CD14-positive monocyte (primary cell): ENCODE results near the gene KAZN. TPM values are rescaled to one million over a fixed set of nuclear protein-coding genes. Genes with fewer than 3 reads are reported as not detected.

Experiments used
- DNase-seq, 3 donors: peaks; one replicate each; pipeline ENCODE4 v3.0.0-alpha.2; 2011 to 2022
- H2AFZ ChIP-seq: 2 replicates; pipeline ENCODE4 v1.6.0; 2012; ENCODE audit warnings: mild to moderate bottlenecking, low read depth, low read length, inconsistent platforms; ENCODE audit not compliant: insufficient read depth, poor library complexity, severe bottlenecking
- H3K27ac ChIP-seq, 2 donors: 1 replicate in 1 of 2; 2 replicates in 1 of 2; pipeline ENCODE4 v1.5.1; 2012 to 2013; ENCODE audit warnings: low read length in 2 of 2, control low read depth in 1 of 2, inconsistent platforms in 1 of 2, low read depth in 1 of 2, mild to moderate bottlenecking in 1 of 2
- H3K27me3 ChIP-seq, 2 donors: one replicate each; pipeline versions ENCODE4 v1.6.0 to v1.6.1; 2011 to 2013; ENCODE audit warnings: low read length in 2 of 2; ENCODE audit not compliant: control insufficient read depth in 2 of 2, insufficient read depth in 2 of 2
- H3K36me3 ChIP-seq, 2 donors: replicated peaks in 1 of 2; 1 replicate in 1 of 2; 2 replicates in 1 of 2; pipeline versions ENCODE4 v1.5.1 to v1.6.1; 2012 to 2013; ENCODE audit warnings: low read length in 2 of 2, control low read depth in 1 of 2, inconsistent platforms in 1 of 2, mild to moderate bottlenecking in 1 of 2; ENCODE audit not compliant: insufficient read depth in 2 of 2, control insufficient read depth in 1 of 2
- H3K4me1 ChIP-seq, 2 donors: 1 replicate in 1 of 2; 2 replicates in 1 of 2; pipeline versions ENCODE4 v1.5.1 to v1.6.1; 2012 to 2013; ENCODE audit warnings: low read length in 2 of 2, control low read depth in 1 of 2, inconsistent platforms in 1 of 2, mild to moderate bottlenecking in 1 of 2, moderate library complexity in 1 of 2; ENCODE audit not compliant: insufficient read depth in 2 of 2, control insufficient read depth in 1 of 2
- H3K4me2 ChIP-seq: replicated peaks from 2 replicates; pipeline ENCODE3; 2012; ENCODE audit warnings: low read length, moderate library complexity, mild to moderate bottlenecking; ENCODE audit not compliant: poor library complexity, severe bottlenecking; ENCODE audit errors: extremely low read depth
- H3K4me3 ChIP-seq, 3 experiments: fragments of 200-600 bp in 1 of 3; sonication (generic) in 1 of 3; replicated peaks in 1 of 3; 1 replicate in 2 of 3; 2 replicates in 1 of 3; pipeline ENCODE4 v1.5.1; 2011 to 2013; ENCODE audit warnings: low read length in 3 of 3, mild to moderate bottlenecking in 3 of 3, control low read depth in 2 of 3, low read depth in 2 of 3, inconsistent platforms in 1 of 3, moderate library complexity in 1 of 3
- H3K79me2 ChIP-seq: 2 replicates; pipeline ENCODE4 v1.6.0; 2012; ENCODE audit warnings: mild to moderate bottlenecking, control low read depth, inconsistent platforms, low read length, moderate library complexity; ENCODE audit not compliant: insufficient read depth
- H3K9ac ChIP-seq: 2 replicates; pipeline ENCODE4 v1.6.0; 2017; ENCODE audit warnings: low read length, mild to moderate bottlenecking; ENCODE audit not compliant: insufficient read depth, poor library complexity, severe bottlenecking
- H3K9me3 ChIP-seq, 2 donors: replicated peaks in 1 of 2; 1 replicate in 1 of 2; 2 replicates in 1 of 2; pipeline versions ENCODE4 v1.5.1 to v1.6.1; 2012 to 2013; ENCODE audit warnings: low read length in 2 of 2, control low read depth in 1 of 2; ENCODE audit not compliant: control insufficient read depth in 1 of 2, insufficient read depth in 1 of 2
- H4K20me1 ChIP-seq: 2 replicates; pipeline ENCODE4 v1.6.0; 2012; ENCODE audit warnings: mild to moderate bottlenecking, low read length, control low read depth, moderate library complexity; ENCODE audit not compliant: insufficient read depth
- H3K27ac Mint-ChIP-seq, 7 donors: one replicate each; pipeline ENCODE4 v1.8.0; 2020; ENCODE audit warnings: mild to moderate bottlenecking in 7 of 7, mixed read lengths in 7 of 7, moderate library complexity in 6 of 7, inconsistent platforms in 2 of 7
- H3K27me3 Mint-ChIP-seq, 3 donors: one replicate each; pipeline ENCODE4 v1.8.0; 2021 to 2022; ENCODE audit warnings: low read depth in 3 of 3, mild to moderate bottlenecking in 3 of 3, mixed read lengths in 3 of 3, moderate library complexity in 3 of 3, inconsistent platforms in 1 of 3
- H3K36me3 Mint-ChIP-seq, 2 donors: one replicate each; pipeline ENCODE4 v1.8.0; 2020; ENCODE audit warnings: mixed read lengths in 2 of 2, inconsistent platforms in 1 of 2, mild to moderate bottlenecking in 1 of 2
- H3K4me1 Mint-ChIP-seq: one replicate; pipeline ENCODE4 v1.8.0; 2020; ENCODE audit warnings: mild to moderate bottlenecking, mixed read lengths
- H3K4me3 Mint-ChIP-seq, 2 donors: one replicate each; pipeline ENCODE4 v1.8.0; 2020; ENCODE audit warnings: mild to moderate bottlenecking in 2 of 2, mixed read lengths in 2 of 2, moderate library complexity in 1 of 2
- H3K9me3 Mint-ChIP-seq, 7 donors: one replicate each; pipeline ENCODE4 v1.8.0; 2020 to 2022; ENCODE audit warnings: mixed read lengths in 7 of 7, mild to moderate bottlenecking in 6 of 7, moderate library complexity in 6 of 7, inconsistent platforms in 2 of 7
- CTCF ChIP-seq: fragments of 200-600 bp; IDR thresholded peaks from one replicate; pipeline ENCODE4 v1.8.0; 2022; ENCODE audit warnings: antibody characterized with exemption, mild to moderate bottlenecking
- WGBS: methylation state at CpG from one replicate; pipeline ENCODE4 v1.1.5; 2013; ENCODE audit warnings: missing lambda C conversion rate; ENCODE audit not compliant: insufficient coverage; 5-methylcytosine and 5-hydroxymethylcytosine counted together
- intact Hi-C, 2 donors: fragments of 100-400 bp; cut with micrococcal nuclease; formaldehyde crosslinking; loops; one replicate each; pipeline versions ENCODE4 v1.15.0 to v1.15.1; 2023
- polyA plus RNA-seq, 3 donors: library from polyadenylated mRNA; depleted of rRNA in 1 of 3; unstranded in 2 of 3; stranded (reverse) in 1 of 3; fragments of 300-500 nt in 2 of 3; fragments of >200 nt in 1 of 3; fragmentation: Illumina TruSeq in 2 of 3; gene quantifications; 1 replicate in 2 of 3; 2 replicates in 1 of 3; pipeline ENCODE4 v1.2.3, GENCODE V29; 2012 to 2021

Gene KAZN
- polyA plus RNA-seq, 3 donors, result not detected

- no peak for TF ChIP-seq CTCF
- Histone ChIP-seq H3K9me3 (no peaks in the 10 kb centered on the region), H3K4me2 (no peak overlapping the region), H3K27ac (no peak overlapping the region), H3K36me3 (no peaks in the 10 kb centered on the region), H3K9ac (no peak overlapping the region), H4K20me1 (no peaks in the 10 kb centered on the region), H3K79me2 (no peaks in the 10 kb centered on the region), H2AFZ (no peak overlapping the region), H3K27me3 (no peaks in the 10 kb centered on the region), H3K4me3 (no peak overlapping the region), H3K4me1 (no peaks in the 10 kb centered on the region)
- no peaks in the 10 kb centered on the region for H3K4me1 Mint-ChIP-seq
- H3K4me3 Mint-ChIP-seq, result no peak overlapping the region
- no peak for DNase-seq
- peaks cover 1 to 2% (median 2%) of the 10 kb centered on the region in 3 donors for H3K27me3 Mint-ChIP-seq
- H3K36me3 Mint-ChIP-seq, result no peaks in the 10 kb centered on the region
- H3K27ac Mint-ChIP-seq, result no peak overlapping the region
- intact Hi-C loops, result no loop called here
- 97% methylated on average over 3 of the region's 12 CpGs for WGBS
- H3K9me3 Mint-ChIP-seq, result no peaks in the 10 kb centered on the region
Observed at GRCh38 chr1:14989931-14990728, 391.6 kb downstream of the KAZN start.

- Histone ChIP-seq H3K9ac (no peak overlapping the region), H3K9me3 (no peaks in the 10 kb centered on the region), H3K36me3 (no peaks in the 10 kb centered on the region), H3K4me1 (peaks cover 0 to 2% of the 10 kb centered on the region in 2 donors), H3K27me3 (no peaks in the 10 kb centered on the region), H3K4me2 (no peak overlapping the region), H3K27ac (no peak overlapping the region), H4K20me1 (no peaks in the 10 kb centered on the region), H2AFZ (no peak overlapping the region), H3K79me2 (no peaks in the 10 kb centered on the region), H3K4me3 (no peak overlapping the region)
- H3K9me3 Mint-ChIP-seq, result no peaks in the 10 kb centered on the region
- H3K27ac Mint-ChIP-seq, result no peak overlapping the region
- H3K4me1 Mint-ChIP-seq, result peaks cover 2% of the 10 kb centered on the region
- H3K4me3 Mint-ChIP-seq, result no peak overlapping the region
- TF ChIP-seq CTCF, result no peak
- H3K36me3 Mint-ChIP-seq, result no peaks in the 10 kb centered on the region
- peaks cover 0 to 5% (median 0%) of the 10 kb centered on the region in 3 donors for H3K27me3 Mint-ChIP-seq
- DNase-seq, result no peak
- intact Hi-C loops, result no loop called here
- WGBS, result 100% methylated on average over 3 of the region's 13 CpGs
Observed at GRCh38 chr1:14993414-14993813, 394.9 kb downstream of the KAZN start.
